SKM-1 treated with dmso at 0.1 percent for 144 hours (cell line): Measurements from ENCODE around the gene CDC42EP4.

Experiments used
- DNase-seq: peaks from one replicate; lab custom pipeline; 2025; ENCODE audit not compliant: unreplicated experiment; lab: John Stamatoyannopoulos, UW

CDC42EP4 gene

GRCh38 chr17:73261952-73262675 is 49.7 kb downstream of the CDC42EP4 start:
- peak; percentile 87 for DNase-seq

- DNase-seq = peak; percentile 78
Observed at GRCh38 chr17:73261617-73261951, 50.2 kb downstream of the CDC42EP4 start, which contains the start of gene CPSF4L. Gene CPSF4L (minus strand): TSS chr17:73261880. CDS start chr17:73261818, 62 bp downstream.

- DNase-seq = no peak
Observed at GRCh38 chr17:73257516-73257915, 54.3 kb downstream of the CDC42EP4 start.

GRCh38 chr17:73256220-73256619 is 55.6 kb downstream of the CDC42EP4 start:
- DNase-seq = no peak

GRCh38 chr17:73255671-73256181 is 56.1 kb downstream of the CDC42EP4 start:
- DNase-seq = peak; percentile 44

- no peak for DNase-seq
Observed at GRCh38 chr17:73251871-73252270, 59.9 kb downstream of the CDC42EP4 start.

GRCh38 chr17:73250851-73251640 is 60.8 kb downstream of the CDC42EP4 start:
- DNase-seq = no peak

GRCh38 chr17:73249700-73250099 is 62.1 kb downstream of the CDC42EP4 start:
- DNase-seq = no peak

GRCh38 chr17:73248532-73248931 is 63.3 kb downstream of the CDC42EP4 start:
- no peak for DNase-seq

GRCh38 chr17:73247726-73248125 is 64.1 kb downstream of the CDC42EP4 start:
- no peak for DNase-seq

GRCh38 chr17:73240561-73240960 is 71.2 kb downstream of the CDC42EP4 start:
- DNase-seq = no peak

- no peak for DNase-seq
Observed at GRCh38 chr17:73237714-73238113, 74.1 kb downstream of the CDC42EP4 start.

GRCh38 chr17:73234736-73235135 is 77.1 kb downstream of the CDC42EP4 start:
- no peak for DNase-seq
